Measurements from ENCODE around the gene QRICH1. TPM values are rescaled to one million over a fixed set of nuclear protein-coding genes. Genes with fewer than 3 reads are reported as not detected.

The QRICH1 gene
- 35.5 and 52.6 TPM in 2 replicates for total RNA-seq (2016; rRNA removed; fragmentation: Illumina TruSeq; extraction: Trizol)
- total RNA-seq (2016; cell fraction: cytosol; rRNA removed; fragmentation: Illumina TruSeq; extraction: Trizol; ENCODE audit: low read depth) = 266 and 294 TPM in 2 replicates
- total RNA-seq (2016; cell fraction: insoluble cytoplasmic fraction; rRNA removed; fragmentation: Illumina TruSeq; extraction: Trizol) = 33.2 and 51.7 TPM in 2 replicates
- 41.6 and 44.2 TPM in 2 replicates for total RNA-seq (2016; cell fraction: membrane; rRNA removed; fragmentation: Illumina TruSeq; extraction: Trizol)
- total RNA-seq (2016; cell fraction: nucleus; rRNA removed; fragmentation: Illumina TruSeq; extraction: Trizol) = 41.5 and 47.9 TPM in 2 replicates
- 97.3 and 102 TPM in 2 replicates for polyA plus RNA-seq (2011; rRNA removed)
- 42.9 and 53.6 TPM in 2 replicates for polyA plus RNA-seq (2011; cell fraction: cytosol; rRNA removed)
- 255 and 263 TPM in 2 replicates for polyA plus RNA-seq (2011; cell fraction: nucleus; rRNA removed)
- 28.8 and 36.3 TPM in 2 replicates for polyA plus RNA-seq (2012)
- polyA plus RNA-seq (2016; cell fraction: cytosol; fragmentation: Illumina TruSeq; extraction: Trizol; ENCODE audit: low read depth) = 2.6 and 2.7 TPM in 2 replicates
- 36.0 and 40.4 TPM in 2 replicates for polyA plus RNA-seq (2016; cell fraction: insoluble cytoplasmic fraction; fragmentation: Illumina TruSeq; extraction: Trizol; ENCODE audit: low read depth)
- 7.9 and 8.4 TPM in 2 replicates for polyA plus RNA-seq (2016; cell fraction: membrane; fragmentation: Illumina TruSeq; extraction: Trizol; ENCODE audit: low read depth)
- 124 and 129 TPM in 2 replicates for polyA plus RNA-seq (2016; cell fraction: nucleus; fragmentation: Illumina TruSeq; extraction: Trizol; ENCODE audit: insufficient read depth, low read depth)
- polyA minus RNA-seq (2011; rRNA and poly(A)+ RNA removed; ENCODE audit: low replicate concordance) = 112 and 145 TPM in 2 replicates
- polyA minus RNA-seq (2011; cell fraction: cytosol; rRNA and poly(A)+ RNA removed) = 63.6 and 68.3 TPM in 2 replicates
- 49.3 and 63.3 TPM in 2 replicates for polyA minus RNA-seq (2011; cell fraction: nucleus; rRNA and poly(A)+ RNA removed)
- Bru-seq, nascent RNA = percentile 77 among the genes with signal in this experiment
- BruChase-seq, experiment 1, labeled RNA remaining after a 6-hour chase = percentile 80 among the genes with signal in this experiment
- percentile 81 among the genes with signal in this experiment for BruChase-seq, experiment 2, labeled RNA remaining after a 2-hour chase
- long read RNA-seq, experiment 1, transcript QRICH1-202 (10 exons, 3,549 nt) = major isoform, 5 of 18 reads
- long read RNA-seq, experiment 1, partial matches to known transcripts = 5 of 18 reads
- long read RNA-seq, experiment 1, other reads (novel, unspliced or antisense) = 6 of 18 reads
- long read RNA-seq, experiment 2, transcript QRICH1-202 (10 exons, 3,549 nt) = major isoform, 19 of 56 reads
- long read RNA-seq, experiment 2, partial matches to known transcripts = 18 of 56 reads
- long read RNA-seq, experiment 2, other reads (novel, unspliced or antisense) = 15 of 56 reads

GRCh38 chr3:49093853-49094767, at the start of gene QRICH1:
Gene QRICH1, minus strand, starts transcription at chr3:49094071. Its CDS starts 17,054 bp downstream, at chr3:49077017.
- CTCF ChIA-PET (ENCODE audit: low intra/inter-chr PET ratio, low total read pairs) = no interaction called here
- ATAC-seq (peak; percentile 89), DNase-seq (ENCODE audit: low spot score) (peak; percentile 96), FAIRE-seq (peak; percentile 91)
- intact Hi-C loops (cut with micrococcal nuclease; ENCODE audit: unreplicated experiment) (loop anchor here (5.0 kb wide), 3 partner anchors 38 to 318 kb away; partner anchors contain the start of genes LAMB2, NDUFAF3, RHOA and TCTA), in situ Hi-C loops (cut with HindIII; ENCODE audit: extremely low pct_ligation_motif_present, low pct_unique_long_range_greater_than_20kb) (no loop called here)
- H3K4me3 ChIP-seq (replicated peaks in 1 of 3; ENCODE audit: insufficient read depth in 1 of 3, low read depth in 2 of 3, low read length in 3 of 3) = peak within 1 kb of the TSS; percentile 96 to 100 (median 99)
- H3K36me3 ChIP-seq (replicated peaks in 1 of 2; ENCODE audit: control insufficient read depth in 1 of 2, insufficient read depth in 2 of 2, low read length in 2 of 2) = peaks cover 14 to 21% of the 10 kb centered on the region in 2 experiments; a peak in 4 of 5 replicates
- peak within 1 kb of the TSS; percentile 96 for H3K4me2 ChIP-seq (ENCODE audit: low read depth, low read length)
- under 1% methylated on average over 11 of the region's 65 CpGs for WGBS (ENCODE audit: low lambda C conversion rate)
- POLR2A ChIA-PET = interaction anchor here (0.5 to 4.1 kb wide), 33 partner anchors 9 to 846 kb away, joined by 3 to 91 read pairs (median 6); partner anchors contain the start of genes AMT, CCDC71, DAG1 and DALRD3
- peak within 1 kb of the TSS; percentile 98 for H3K27ac ChIP-seq (ENCODE audit: extremely low read length, insufficient read depth, low read length)
- BruUV-seq (replicated peaks) = no TSS peak
- H2AFZ ChIP-seq (ENCODE audit: low read length) = no peak within 1 kb of the TSS
- peaks cover 29% of the 10 kb centered on the region for H3K4me1 ChIP-seq (ENCODE audit: insufficient read depth, low read length)
- no peaks in the 10 kb centered on the region; a peak in 1 of 5 replicates for H3K27me3 ChIP-seq (ENCODE audit: control insufficient read depth in 1 of 2, insufficient read depth in 2 of 2, low read length in 2 of 2)
- peaks cover 30% of the 10 kb centered on the region for H4K20me1 ChIP-seq (ENCODE audit: insufficient read depth, low read length)
- no peaks in the 10 kb centered on the region for H3K9me3 ChIP-seq (ENCODE audit: low read length)
- H3K9ac ChIP-seq (ENCODE audit: insufficient read depth, low read depth, low read length) = peak within 1 kb of the TSS; percentile 99
- H3K79me2 ChIP-seq (ENCODE audit: insufficient read depth, low read length) = peaks cover 39% of the 10 kb centered on the region
- peak; percentile 97 for TF ChIP-seq YY1 (IDR thresholded peaks at IDR 0.05; ENCODE audit: insufficient read depth, insufficient replicate concordance, low read depth, low read length)
- no peak for TF ChIP-seq ZNF672 (CRISPR knock-in tag; IDR thresholded peaks at IDR 0.05)
- TF ChIP-seq CCAR2 (optimal IDR thresholded peaks at IDR 0.05; ENCODE audit: low read depth, low read length) = no peak
- TF ChIP-seq ZNF230 (CRISPR knock-in tag; IDR thresholded peaks at IDR 0.05) = peak; percentile 2; the same call in 1 of the 2 replicates
- TF ChIP-seq FOXO1 (CRISPR knock-in tag; IDR thresholded peaks at IDR 0.05) = no peak; the same call in 1 of the 2 replicates
- TF ChIP-seq ARID4A (CRISPR knock-in tag; IDR thresholded peaks at IDR 0.05; ENCODE audit: borderline replicate concordance) = peak; percentile 88; the same call in 1 of the 2 replicates
- TF ChIP-seq ZSCAN12 (CRISPR knock-in tag; IDR thresholded peaks at IDR 0.05) = no peak
- peak; percentile 46; the same call in 1 of the 2 replicates for TF ChIP-seq ZNF678 (CRISPR knock-in tag; IDR thresholded peaks at IDR 0.05)
- no peak for TF ChIP-seq FOSL1 (CRISPR knock-in tag; IDR thresholded peaks at IDR 0.05; ENCODE audit: borderline replicate concordance)
- peak; percentile 96 for TF ChIP-seq ZFX (CRISPR knock-in tag; IDR thresholded peaks at IDR 0.05; ENCODE audit: low read depth)
- TF ChIP-seq ZNF121 (CRISPR knock-in tag; IDR thresholded peaks at IDR 0.05) = peak; percentile 47; the same call in 1 of the 2 replicates
- TF ChIP-seq ZFP41 (CRISPR knock-in tag; IDR thresholded peaks at IDR 0.05; ENCODE audit: borderline replicate concordance) = no peak
- TF ChIP-seq ZNF224 (CRISPR knock-in tag; IDR thresholded peaks at IDR 0.05) = peak; percentile 94; the same call in 1 of the 2 replicates

Measured in HepG2 (cell line).